ENCODE results near the gene GREM2.

GRCh38 chr1:240610636-240611035 lies 1.3 kb downstream of the GREM2 start:
- TF ChIP-seq, protein P1, sequence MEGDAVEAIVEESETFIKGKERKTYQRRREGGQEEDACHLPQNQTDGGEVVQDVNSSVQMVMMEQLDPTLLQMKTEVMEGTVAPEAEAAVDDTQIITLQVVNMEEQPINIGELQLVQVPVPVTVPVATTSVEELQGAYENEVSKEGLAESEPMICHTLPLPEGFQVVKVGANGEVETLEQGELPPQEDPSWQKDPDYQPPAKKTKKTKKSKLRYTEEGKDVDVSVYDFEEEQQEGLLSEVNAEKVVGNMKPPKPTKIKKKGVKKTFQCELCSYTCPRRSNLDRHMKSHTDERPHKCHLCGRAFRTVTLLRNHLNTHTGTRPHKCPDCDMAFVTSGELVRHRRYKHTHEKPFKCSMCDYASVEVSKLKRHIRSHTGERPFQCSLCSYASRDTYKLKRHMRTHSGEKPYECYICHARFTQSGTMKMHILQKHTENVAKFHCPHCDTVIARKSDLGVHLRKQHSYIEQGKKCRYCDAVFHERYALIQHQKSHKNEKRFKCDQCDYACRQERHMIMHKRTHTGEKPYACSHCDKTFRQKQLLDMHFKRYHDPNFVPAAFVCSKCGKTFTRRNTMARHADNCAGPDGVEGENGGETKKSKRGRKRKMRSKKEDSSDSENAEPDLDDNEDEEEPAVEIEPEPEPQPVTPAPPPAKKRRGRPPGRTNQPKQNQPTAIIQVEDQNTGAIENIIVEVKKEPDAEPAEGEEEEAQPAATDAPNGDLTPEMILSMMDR (IDR thresholded peaks at IDR 0.05; ENCODE audit: extremely low read depth in 1 of 2, insufficient read depth in 1 of 2, low read depth in 1 of 2, low read length in 2 of 2): no peak
- TF ChIP-seq POLR2A (IDR thresholded peaks at IDR 0.05; ENCODE audit: low read depth, low read length) (no peak), EZH2 (IDR thresholded peaks at IDR 0.05; ENCODE audit: borderline replicate concordance, low read depth, low read length, severe bottlenecking) (no peak)
